Testis (tissue), 3 donors: Measurements from ENCODE around the gene TTF1. TPM values are rescaled to one million over a fixed set of nuclear protein-coding genes. Genes with fewer than 3 reads are reported as not detected.

ENCODE experiments used
- DNase-seq: peaks from one replicate; pipeline ENCODE4 v3.0.0-alpha.2; 2019
- H3K27ac ChIP-seq, 2 donors: fragments of 200-600 bp; sonication (generic); one replicate each; pipeline ENCODE4 v1.5.1; 2019
- H3K27me3 ChIP-seq: fragments of 200-600 bp; sonication (generic); one replicate; pipeline ENCODE4 v1.5.1; 2019
- H3K36me3 ChIP-seq: fragments of 200-600 bp; sonication (generic); one replicate; pipeline ENCODE4 v1.5.1; 2017; ENCODE audit warnings: low read depth; ENCODE audit errors: missing control alignments
- H3K4me1 ChIP-seq: fragments of 200-600 bp; sonication (generic); one replicate; pipeline ENCODE4 v1.5.1; 2019
- H3K4me3 ChIP-seq, 2 donors: fragments of 200-600 bp; sonication (generic); one replicate each; pipeline ENCODE4 v1.5.1; 2017 to 2019
- H3K9me3 ChIP-seq: fragments of 200-600 bp; sonication (generic); one replicate; pipeline ENCODE4 v1.5.1; 2017
- CTCF ChIP-seq, 3 experiments: fragments of 450-650 bp in 2 of 3; fragments of 200-600 bp in 1 of 3; sonication (generic) in 1 of 3; IDR thresholded peaks; one replicate each; pipeline ENCODE4 v1.5.1; 2016 to 2019; ENCODE audit warnings: antibody characterized with exemption in 3 of 3, mild to moderate bottlenecking in 2 of 3, moderate library complexity in 1 of 3
- POLR2A ChIP-seq: fragments of 450-650 bp; IDR thresholded peaks from one replicate; pipeline ENCODE4 v1.6.1; 2017; ENCODE audit warnings: antibody characterized with exemption, mild to moderate bottlenecking, moderate library complexity
- WGBS, 2 donors: methylation state at CpG; one replicate each; pipeline ENCODE4 v1.1.5; 2018; 5-methylcytosine and 5-hydroxymethylcytosine counted together
- intact Hi-C: fragments of 100-400 bp; cut with DNase I; formaldehyde crosslinking; loops from one replicate; pipeline ENCODE4 v1.15.1; 2023; ENCODE audit warnings: low total_unique reads
- polyA plus RNA-seq: library from polyadenylated mRNA; stranded (reverse); fragments of 350-450 nt; fragmentation: Illumina TruSeq; extraction: RNeasy Lipid Tissue Mini Kit (QIAGEN cat#74804); gene quantifications from one replicate; pipeline ENCODE4 v1.2.3, GENCODE V29; 2014; ENCODE audit warnings: low read depth, low replicate concordance; ENCODE audit not compliant: insufficient read depth
- total RNA-seq, 2 donors: library from RNA; depleted of rRNA; stranded (reverse); fragments of >200 nt; gene quantifications; one replicate each; pipeline ENCODE4 v1.2.3, GENCODE V29; 2016

Gene TTF1
- total and polyA plus RNA-seq, 3 donors from 2014 or later: 15.4 to 19.4 (median 19.2) TPM

GRCh38 chr9:132439153-132439552, 32.5 kb upstream of the TTF1 start:
- Histone ChIP-seq H3K36me3 (no peaks in the 10 kb centered on the region), H3K4me3 (no peak overlapping the region), H3K4me1 (no peaks in the 10 kb centered on the region), H3K9me3 (no peaks in the 10 kb centered on the region), H3K27me3 (no peaks in the 10 kb centered on the region), H3K27ac (no peak overlapping the region)
- no peak for TF ChIP-seq CTCF (IDR thresholded peaks at IDR 0.05)
- TF ChIP-seq POLR2A: no peak
- 92 to 96% methylated on average over 4 of the region's 4 CpGs for WGBS, 2 donors
- no peak for DNase-seq
- intact Hi-C loops: no loop called here

GRCh38 chr9:132434881-132435280, 28.2 kb upstream of the TTF1 start:
- WGBS, 2 donors: 66 to 67% methylated on average over 10 of the region's 10 CpGs
- Histone ChIP-seq H3K4me1 (no peaks in the 10 kb centered on the region), H3K27me3 (no peaks in the 10 kb centered on the region), H3K9me3 (no peaks in the 10 kb centered on the region), H3K36me3 (no peaks in the 10 kb centered on the region), H3K27ac (no peak overlapping the region), H3K4me3 (no peak overlapping the region)
- intact Hi-C loops: no loop called here
- no peak for TF ChIP-seq POLR2A
- TF ChIP-seq CTCF (IDR thresholded peaks at IDR 0.05): no peak
- no peak for DNase-seq

- no peaks in the 10 kb centered on the region for H3K4me1 ChIP-seq
- no peak overlapping the region for H3K4me3 ChIP-seq
- intact Hi-C loops: no loop called here
- DNase-seq: no peak
- 71 to 86% methylated on average over 1 of the region's 1 CpG for WGBS, 2 donors
- H3K36me3 ChIP-seq: no peaks in the 10 kb centered on the region
- TF ChIP-seq CTCF (IDR thresholded peaks at IDR 0.05) (no peak), POLR2A (no peak)
- no peaks in the 10 kb centered on the region for H3K27me3 ChIP-seq
- no peaks in the 10 kb centered on the region for H3K9me3 ChIP-seq
- H3K27ac ChIP-seq: no peak overlapping the region
These were observed 24.4 kb upstream of the TTF1 start for GRCh38 chr9:132430998-132431397.

GRCh38 chr9:132426639-132427414, 20.2 kb upstream of the TTF1 start:
- Histone ChIP-seq H3K9me3 (no peaks in the 10 kb centered on the region), H3K27ac (no peak overlapping the region), H3K4me1 (no peaks in the 10 kb centered on the region), H3K27me3 (no peaks in the 10 kb centered on the region), H3K36me3 (no peaks in the 10 kb centered on the region), H3K4me3 (no peak overlapping the region)
- DNase-seq: no peak
- TF ChIP-seq CTCF (IDR thresholded peaks at IDR 0.05) (no peak), POLR2A (no peak)
- WGBS, 2 donors: 69 to 72% methylated on average over 17 of the region's 17 CpGs
- intact Hi-C loops: no loop called here

GRCh38 chr9:132425675-132426062, 19.0 kb upstream of the TTF1 start:
- DNase-seq: no peak
- H3K4me1 ChIP-seq: no peaks in the 10 kb centered on the region
- WGBS, 2 donors: 66 to 67% methylated on average over 7 of the region's 7 CpGs
- H3K27ac ChIP-seq: no peak overlapping the region
- no peak for TF ChIP-seq CTCF (IDR thresholded peaks at IDR 0.05)
- no peak for TF ChIP-seq POLR2A
- H3K27me3 ChIP-seq: no peaks in the 10 kb centered on the region
- H3K36me3 ChIP-seq: no peaks in the 10 kb centered on the region
- H3K9me3 ChIP-seq: no peaks in the 10 kb centered on the region
- H3K4me3 ChIP-seq: no peak overlapping the region
- intact Hi-C loops: no loop called here
